H54 (cell line): ENCODE data around the gene OSBP.
A peak's percentile ranks its signal among the peaks of the same experiment; 100 is the strongest.
"Not testable (repeated sequence)": the region's sequence is repeated elsewhere in the genome, so short reads cannot be mapped to it uniquely, and the experiment has no call there.

ENCODE experiments used
- DNase-seq: peaks from one replicate; pipeline ENCODE4 v3.0.0; 2011; ENCODE audit warnings: low spot score, mixed read lengths; ENCODE audit not compliant: insufficient read length
- FAIRE-seq: peaks from 3 replicates; lab custom pipeline; 2011; peaks lifted over from hg19 to GRCh38; lab: Jason Lieb, UNC
- POLR2A ChIP-seq: IDR thresholded peaks from 2 replicates; pipeline ENCODE4 v1.6.1; 2011; ENCODE audit warnings: low read depth, mild to moderate bottlenecking, low read length

Gene OSBP

DNA sequence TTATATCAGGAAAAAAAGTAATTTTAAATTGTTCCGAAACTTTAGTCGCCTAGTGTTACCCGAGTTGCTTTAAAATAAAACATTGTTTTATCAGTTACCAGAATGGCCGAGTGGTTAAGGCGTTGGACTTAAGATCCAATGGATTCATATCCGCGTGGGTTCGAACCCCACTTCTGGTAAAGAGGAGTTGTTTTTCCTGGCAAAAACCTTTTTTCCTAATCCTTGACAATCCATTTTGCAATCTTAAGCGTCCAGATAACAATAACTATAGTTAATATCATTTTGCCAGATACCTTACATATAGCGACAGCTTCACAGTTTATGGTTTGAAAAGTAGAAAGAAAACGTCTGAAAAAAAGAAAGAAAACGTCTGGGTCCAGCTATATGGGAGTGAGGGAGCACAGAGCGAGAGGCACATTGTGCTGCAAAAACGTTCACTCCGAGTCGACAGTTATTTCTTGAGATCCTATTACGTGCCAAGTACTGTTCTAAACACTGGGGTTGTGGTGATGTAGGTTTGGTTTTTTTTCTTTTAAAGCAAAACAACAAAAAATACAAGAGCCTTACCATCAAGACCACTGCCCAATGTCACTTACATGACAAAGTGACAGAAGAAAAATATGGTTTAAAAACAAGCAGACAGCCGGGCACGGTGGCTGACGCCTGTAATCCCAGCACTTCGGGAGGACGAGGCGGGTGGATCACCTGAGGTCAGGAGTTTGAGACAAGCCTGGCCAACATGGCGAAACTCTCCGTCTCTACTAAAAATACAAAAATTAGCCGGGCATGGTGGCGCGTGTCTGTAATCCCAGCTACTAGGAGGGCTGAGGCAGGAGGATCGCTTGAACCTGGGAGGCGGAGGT, 63.7 kb downstream of the OSBP start:
- no peak for TF ChIP-seq POLR2A
- FAIRE-seq (no peak), DNase-seq (no peak)

DNA sequence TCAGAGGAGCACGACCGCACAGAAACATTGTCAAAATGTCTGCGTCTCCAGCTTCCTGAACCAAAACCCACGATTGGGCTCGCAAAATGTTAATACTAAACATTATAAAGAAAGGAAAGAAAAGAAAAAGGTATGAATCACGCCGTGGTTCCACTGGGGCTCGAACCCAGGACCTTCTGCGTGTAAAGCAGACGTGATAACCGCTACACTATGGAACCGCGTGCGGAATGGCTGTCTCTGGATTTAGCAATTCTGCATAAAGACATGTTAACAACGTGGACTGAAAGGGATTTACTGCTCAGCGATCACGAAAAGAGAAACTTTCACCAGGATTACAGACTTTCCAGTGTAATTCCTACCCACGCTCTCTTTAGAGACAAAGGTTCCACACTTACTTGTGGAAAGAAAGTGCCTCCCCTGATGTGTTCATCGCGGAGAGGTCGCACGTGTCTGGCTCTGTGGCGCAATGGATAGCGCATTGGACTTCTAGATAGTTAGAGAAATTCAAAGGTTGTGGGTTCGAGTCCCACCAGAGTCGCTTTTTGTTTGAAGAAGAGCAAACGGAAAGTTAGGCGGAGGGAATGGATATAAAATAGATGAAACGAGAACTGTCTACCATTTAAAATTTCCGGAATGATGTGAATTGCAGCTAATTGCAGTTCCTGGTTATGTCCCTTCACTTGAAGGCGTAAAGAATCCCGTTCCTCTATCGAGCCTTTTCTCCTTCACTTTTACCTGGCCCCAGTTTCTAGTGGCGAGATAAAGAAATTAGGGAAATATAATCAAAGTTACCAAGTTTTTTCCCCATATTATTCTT, 64.5 kb downstream of the OSBP start:
- no peak for FAIRE-seq
- no peak for DNase-seq
- no peak for TF ChIP-seq POLR2A

DNA sequence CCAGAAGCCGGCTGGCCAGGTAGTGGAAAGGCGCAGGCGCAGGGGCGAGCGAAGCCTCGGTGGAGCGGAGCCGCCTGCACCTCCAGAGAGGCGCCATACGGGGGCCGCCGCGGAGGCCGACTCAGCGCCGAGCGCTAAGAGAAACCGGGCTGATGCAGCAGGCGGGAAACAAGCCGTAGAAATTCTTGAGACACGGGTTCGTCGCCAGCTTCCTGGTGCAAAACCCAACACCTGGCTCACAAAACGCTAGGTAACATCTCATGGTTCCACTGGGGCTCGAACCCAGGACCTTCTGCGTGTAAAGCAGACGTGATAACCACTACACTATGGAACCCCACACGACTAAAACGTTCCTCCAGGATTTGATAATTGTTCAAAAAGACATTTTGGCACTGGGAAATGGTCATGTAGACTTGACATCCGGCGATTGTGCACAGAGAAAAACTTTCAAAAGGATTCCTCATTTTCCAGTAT, 65.2 kb downstream of the OSBP start:
- FAIRE-seq, result no peak
- no peak for DNase-seq
- no peak; the same call in 1 of the 2 replicates for TF ChIP-seq POLR2A

DNA sequence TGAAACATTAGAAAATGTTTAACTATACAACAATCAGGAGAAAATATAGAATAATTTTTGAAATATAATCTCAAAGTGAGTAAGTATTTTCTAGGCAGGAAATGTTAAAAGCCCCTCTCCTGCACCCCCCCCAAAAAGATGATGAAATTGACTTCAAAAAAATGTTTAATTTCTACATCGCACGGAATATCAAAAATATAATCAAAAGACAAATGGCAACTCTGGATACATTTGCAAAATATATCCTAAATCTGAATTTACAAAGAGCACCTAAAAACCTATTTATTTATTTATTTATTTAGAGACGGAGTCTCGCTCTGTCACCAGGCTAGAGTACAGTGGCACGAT, 67.3 kb downstream of the OSBP start:
- TF ChIP-seq POLR2A, result no peak
- FAIRE-seq (no peak), DNase-seq (no peak)

DNA sequence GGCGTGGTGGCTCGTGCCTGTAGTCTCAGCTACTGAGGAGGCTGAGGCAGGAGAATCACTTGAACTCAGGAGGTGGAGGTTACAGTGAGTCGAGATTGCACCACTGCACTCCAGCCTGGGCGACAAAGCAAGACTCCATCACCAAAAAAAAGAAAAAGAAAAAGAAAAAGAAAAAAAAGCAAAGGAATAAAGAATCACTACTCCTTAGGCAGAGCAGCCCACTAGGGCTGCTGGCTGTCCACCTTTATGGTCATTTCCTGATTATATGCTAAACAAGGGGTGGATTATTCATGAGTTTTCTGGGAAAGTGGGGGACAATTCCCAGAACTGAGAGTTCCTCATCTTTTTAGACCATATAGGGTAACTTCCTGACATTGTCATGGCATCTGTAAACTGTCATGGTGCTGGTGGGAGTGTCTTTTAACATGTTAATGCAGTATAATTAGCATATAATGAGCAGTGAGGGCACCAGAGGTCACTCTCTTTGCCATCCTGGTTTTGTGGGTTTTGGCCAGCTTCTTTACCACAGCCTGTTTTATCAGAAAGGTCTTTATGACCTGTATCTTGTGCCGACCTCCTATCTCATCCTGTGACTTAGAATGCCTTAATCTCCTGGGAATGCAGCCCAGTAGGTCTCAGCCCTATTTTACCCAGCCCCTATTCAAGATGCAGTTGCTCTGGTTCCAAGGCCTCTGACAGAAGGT, 67.8 kb downstream of the OSBP start:
- FAIRE-seq, DNase-seq: not testable (repeated sequence)

DNA sequence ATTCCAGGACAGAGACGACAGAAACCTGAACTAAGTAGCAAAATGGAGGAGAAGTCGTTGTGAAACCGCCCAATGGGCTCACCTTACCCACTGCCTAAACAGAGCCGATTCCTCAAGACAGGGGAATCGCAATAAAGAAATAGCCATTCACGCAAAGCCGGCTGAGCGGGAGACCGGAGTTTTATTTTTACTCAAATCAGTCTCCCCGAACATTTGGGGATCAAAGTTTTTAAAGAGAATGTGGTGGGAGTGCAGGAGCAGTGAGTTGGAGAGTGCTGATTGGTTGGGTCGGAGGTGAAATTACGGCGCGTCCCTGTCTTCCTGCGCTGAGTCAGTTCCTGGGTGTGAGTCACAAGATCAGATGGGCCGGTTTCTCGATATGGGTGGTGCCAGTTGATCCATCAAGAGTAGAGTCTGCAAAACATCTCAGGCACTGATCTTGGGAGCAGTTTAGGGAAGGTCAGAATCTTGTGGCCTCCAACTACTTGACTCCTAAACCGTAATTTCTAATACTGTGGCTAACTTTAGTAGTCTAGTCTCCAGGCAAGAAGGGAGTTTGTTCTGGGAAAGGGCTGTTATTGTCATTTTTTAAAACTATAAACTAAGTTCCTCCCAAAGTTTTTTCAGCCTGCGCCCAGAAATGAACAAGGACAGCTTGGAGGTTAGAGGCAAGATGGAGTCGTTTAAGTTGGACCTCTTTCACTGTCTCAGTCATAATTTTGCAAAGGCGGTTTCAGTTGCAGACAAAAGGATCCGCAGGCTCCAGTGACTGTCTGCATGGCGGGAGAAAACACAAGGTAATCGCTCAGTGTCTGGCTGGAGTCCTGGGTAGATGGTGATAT, 70.2 kb downstream of the OSBP start:
- TF ChIP-seq POLR2A, result no peak; the same call in 1 of the 2 replicates
- FAIRE-seq (peak; percentile 93), DNase-seq (no peak)

DNA sequence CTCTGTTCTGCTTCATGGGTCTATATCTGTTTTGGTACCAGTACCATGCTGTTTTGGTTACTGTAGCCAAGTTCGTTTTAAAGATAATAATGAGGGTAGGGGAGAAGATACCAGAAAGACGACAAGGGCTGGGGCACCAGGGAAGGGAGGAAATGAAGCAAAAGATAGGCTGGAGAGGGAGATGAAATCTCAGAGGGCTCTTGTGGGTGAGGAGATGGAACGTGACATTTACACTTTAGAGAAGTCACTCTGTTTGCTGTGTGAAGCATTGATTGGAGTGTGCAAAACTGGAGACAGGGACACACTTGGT, 70.8 kb downstream of the OSBP start:
- TF ChIP-seq POLR2A, result no peak
- FAIRE-seq, result no peak

DNA sequence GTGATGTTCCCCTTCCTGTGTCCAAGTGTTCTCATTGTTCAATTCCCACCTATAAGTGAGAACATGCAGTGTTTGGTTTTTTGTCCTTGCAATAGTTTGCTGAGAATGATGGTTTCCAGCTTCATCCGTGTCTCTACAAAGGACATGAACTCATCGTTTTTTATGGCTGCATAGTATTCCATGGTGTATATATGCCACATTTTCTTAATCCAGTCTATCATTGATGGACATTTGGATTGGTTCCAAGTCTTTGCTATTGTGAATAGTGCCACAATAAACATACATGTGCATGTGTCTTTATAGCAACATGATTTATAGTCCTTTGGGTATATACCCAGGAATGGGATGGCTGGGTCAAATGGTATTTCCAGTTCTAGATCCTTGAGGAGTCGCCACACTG, 71.9 kb downstream of the OSBP start:
- not testable (repeated sequence) for DNase-seq, FAIRE-seq

More for the DNA sequence above, 70.8 kb downstream of the OSBP start:
- no peak for DNase-seq

DNA sequence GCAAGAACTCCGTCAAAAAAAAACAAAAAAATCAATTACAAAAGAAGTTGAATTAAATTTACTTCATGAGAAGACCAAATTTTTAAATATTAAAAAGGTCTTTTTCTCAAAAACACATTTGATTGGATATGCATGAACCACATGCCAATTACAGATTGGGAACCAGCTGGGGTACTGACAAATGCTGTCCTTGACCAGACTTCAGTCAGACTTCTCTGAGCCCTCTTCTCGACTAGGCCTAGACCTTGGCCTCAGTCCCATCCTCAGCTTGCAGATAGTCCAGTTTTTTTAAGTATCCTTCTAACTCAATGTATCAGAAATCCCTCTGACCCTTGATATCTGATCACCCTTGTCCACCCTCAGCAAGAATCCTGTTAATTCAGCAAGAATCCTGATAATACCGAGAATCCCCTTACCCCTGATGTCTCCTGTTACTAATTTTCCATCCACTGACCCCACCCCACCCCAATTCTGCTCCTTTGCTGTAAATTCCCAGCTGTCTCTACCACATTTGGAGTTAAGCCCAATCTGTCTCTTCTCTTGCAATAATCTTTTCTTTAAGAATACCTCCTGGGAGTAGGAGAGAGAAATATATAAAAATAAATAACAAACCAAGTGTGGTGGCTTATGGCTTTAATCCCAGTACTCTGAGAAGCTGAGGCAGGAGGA, 73.3 kb downstream of the OSBP start:
- DNase-seq (no peak), FAIRE-seq (no peak)
- no peak for TF ChIP-seq POLR2A

DNA sequence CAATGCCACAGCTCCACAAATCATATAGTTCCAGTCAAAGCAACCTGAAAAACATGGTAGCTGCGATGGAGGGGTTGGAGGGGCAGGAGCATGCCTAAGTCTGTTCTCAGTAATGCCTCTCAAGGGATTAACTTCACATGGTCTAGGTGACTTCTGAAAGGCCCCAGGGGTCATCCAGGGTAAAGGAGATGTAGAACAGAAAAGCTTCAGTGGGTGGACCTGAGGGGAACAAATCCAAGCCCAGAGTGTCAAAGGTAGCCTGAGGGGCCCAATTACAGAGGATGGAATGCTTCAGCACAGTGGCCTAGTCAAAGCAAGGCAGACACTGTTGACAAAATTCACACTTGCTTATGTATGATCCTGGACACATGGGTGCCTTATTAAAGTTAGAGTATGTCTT, 80.9 kb downstream of the OSBP start:
- DNase-seq (no peak), FAIRE-seq (no peak)
- TF ChIP-seq POLR2A, result no peak

DNA sequence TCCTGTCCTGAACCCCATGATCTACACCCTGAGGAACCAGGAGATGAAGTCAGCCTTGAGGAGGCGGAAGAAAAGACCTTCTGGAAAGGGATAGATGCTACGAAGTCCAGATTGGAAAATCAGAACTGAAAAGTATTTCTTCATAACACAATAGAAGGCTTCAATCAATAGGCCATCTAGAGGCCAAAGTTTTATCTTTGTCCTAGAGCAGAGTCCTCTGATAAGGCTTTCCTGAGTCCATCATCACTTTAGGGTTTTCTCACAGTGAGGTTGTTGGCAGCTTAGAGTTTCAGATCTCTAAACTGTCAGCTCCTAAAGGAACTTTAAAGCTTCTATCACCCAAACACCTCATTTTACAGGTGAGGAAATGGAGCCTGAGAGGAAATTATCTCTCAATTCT, 83.0 kb downstream of the OSBP start:
- DNase-seq (no peak), FAIRE-seq (no peak)
- no peak for TF ChIP-seq POLR2A

DNA sequence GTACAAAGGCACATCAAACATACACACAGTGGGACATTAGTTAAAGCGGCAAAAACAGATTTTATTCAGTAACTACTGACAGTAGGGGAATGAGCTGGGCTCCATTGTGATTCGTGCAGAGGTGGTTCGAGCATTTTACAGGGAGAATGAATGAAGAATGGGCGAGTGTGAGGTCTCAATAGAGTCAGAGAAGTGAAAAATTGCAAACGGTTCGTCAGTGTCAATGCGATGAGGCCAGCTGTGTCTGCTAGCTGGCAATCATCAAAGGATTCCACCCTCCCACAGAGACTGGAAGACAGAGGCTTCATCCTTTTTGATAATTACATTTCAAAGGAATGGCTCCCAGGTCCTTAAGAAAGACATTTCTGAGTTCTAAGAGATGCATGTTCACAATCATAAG, 86.9 kb downstream of the OSBP start:
- no peak for TF ChIP-seq POLR2A
- no peak for DNase-seq
- no peak for FAIRE-seq
